HepG2 (cell line): ENCODE results near the gene METRN. TPM values are rescaled to one million over a fixed set of nuclear protein-coding genes. Genes with fewer than 3 reads are reported as not detected.

Source experiments
- CEBPB ChIP-seq: IDR thresholded peaks from 2 replicates; pipeline ENCODE4 v1.6.1; 2011; ENCODE audit warnings: low read depth, low read length, improper control_type of control experiment, borderline replicate concordance
- CHD2 ChIP-seq: IDR thresholded peaks from 2 replicates; pipeline ENCODE4 v1.6.1; 2011; ENCODE audit warnings: low read depth, low read length, improper control_type of control experiment
- ELF3 ChIP-seq: IDR thresholded peaks from 2 replicates; pipeline ENCODE4 v1.6.1; 2016; ENCODE audit warnings: missing genetic modification reagents, missing compliant biosample characterization
- ETV6 ChIP-seq: sonication (generic); formaldehyde crosslinking; conservative IDR thresholded peaks from 2 replicates; pipeline ENCODE4 v1.4.0; 2020; ENCODE audit warnings: missing genetic modification reagents
- GLI4 ChIP-seq: sonication (generic); formaldehyde crosslinking; IDR thresholded peaks from 2 replicates; pipeline ENCODE4 v1.5.1; 2020; ENCODE audit warnings: missing genetic modification reagents, mild to moderate bottlenecking, moderate library complexity, borderline replicate concordance
- HDAC1 ChIP-seq: sonication (generic); formaldehyde crosslinking; IDR thresholded peaks from 2 replicates; pipeline ENCODE4 v1.5.1; 2020; ENCODE audit warnings: mild to moderate bottlenecking, missing genetic modification reagents
- HNRNPUL1 ChIP-seq: fragments of 200-400 bp; formaldehyde crosslinking; IDR thresholded peaks from 2 replicates; pipeline ENCODE4 v1.6.1; 2017; ENCODE audit warnings: low read depth, mild to moderate bottlenecking, low read length, moderate library complexity
- HOXA3 ChIP-seq: sonication (generic); formaldehyde crosslinking; IDR thresholded peaks from 2 replicates; pipeline ENCODE4 v1.5.0; 2020; ENCODE audit warnings: missing genetic modification reagents
- MXI1 ChIP-seq: IDR thresholded peaks from 3 replicates; pipeline ENCODE4 v1.6.1; 2012; ENCODE audit warnings: low read depth, low read length, inconsistent platforms, borderline replicate concordance
- NKX3-1 ChIP-seq: sonication (generic); formaldehyde crosslinking; IDR thresholded peaks from 2 replicates; pipeline ENCODE4 v1.5.0; 2020; ENCODE audit warnings: missing genetic modification reagents
- PATZ1 ChIP-seq: sonication (generic); formaldehyde crosslinking; IDR thresholded peaks from 2 replicates; pipeline ENCODE4 v1.4.0; 2020; ENCODE audit warnings: missing genetic modification reagents
- PITX1 ChIP-seq: sonication (generic); formaldehyde crosslinking; IDR thresholded peaks from 2 replicates; pipeline ENCODE4 v1.5.1; 2020; ENCODE audit warnings: mild to moderate bottlenecking, missing genetic modification reagents
- PRPF4 ChIP-seq: fragments of 200-400 bp; formaldehyde crosslinking; IDR thresholded peaks from 2 replicates; pipeline ENCODE4 v1.6.1; 2016; ENCODE audit warnings: low read length, low read depth; ENCODE audit not compliant: poor library complexity, severe bottlenecking
- RELA ChIP-seq: sonication (generic); formaldehyde crosslinking; IDR thresholded peaks from 2 replicates; pipeline ENCODE4 v1.4.0; 2020; ENCODE audit warnings: missing genetic modification reagents
- RFX3 ChIP-seq: IDR thresholded peaks from 2 replicates; pipeline ENCODE4 v1.6.1; 2016; ENCODE audit warnings: missing biosample characterization, missing genetic modification reagents
- RXRA ChIP-seq: sonication (generic); formaldehyde crosslinking; IDR thresholded peaks from 2 replicates; pipeline ENCODE4 v1.5.1; 2020; ENCODE audit warnings: missing genetic modification reagents
- THAP8 ChIP-seq: sonication (generic); formaldehyde crosslinking; IDR thresholded peaks from 2 replicates; pipeline ENCODE4 v1.5.1; 2020; ENCODE audit warnings: missing genetic modification reagents, mild to moderate bottlenecking, borderline replicate concordance
- U2AF2 ChIP-seq: fragments of 200-400 bp; formaldehyde crosslinking; IDR thresholded peaks from 2 replicates; pipeline ENCODE4 v1.6.1; 2017; ENCODE audit warnings: low read depth, mild to moderate bottlenecking, low read length
- ZBTB2 ChIP-seq: sonication (generic); formaldehyde crosslinking; IDR thresholded peaks from 2 replicates; pipeline ENCODE4 v1.8.0; 2022; ENCODE audit warnings: low read depth, missing genetic modification reagents
- ZFP36L1 ChIP-seq: sonication (generic); formaldehyde crosslinking; IDR thresholded peaks from 2 replicates; pipeline ENCODE4 v1.8.0; 2022; ENCODE audit warnings: mild to moderate bottlenecking, missing genetic modification reagents, moderate library complexity
- ZNF225 ChIP-seq: sonication (generic); formaldehyde crosslinking; IDR thresholded peaks from 2 replicates; pipeline ENCODE4 v1.4.0; 2020; ENCODE audit warnings: mild to moderate bottlenecking, missing genetic modification reagents
- ZNF232 ChIP-seq: sonication (generic); formaldehyde crosslinking; IDR thresholded peaks from 2 replicates; pipeline ENCODE4 v1.4.0; 2020; ENCODE audit warnings: missing genetic modification reagents, borderline replicate concordance
- ZNF501 ChIP-seq: sonication (generic); formaldehyde crosslinking; IDR thresholded peaks from 2 replicates; pipeline ENCODE4 v1.5.1; 2020; ENCODE audit warnings: mild to moderate bottlenecking, moderate library complexity, missing genetic modification reagents
- ZNF547 ChIP-seq: sonication (generic); formaldehyde crosslinking; IDR thresholded peaks from 2 replicates; pipeline ENCODE4 v1.5.1; 2020; ENCODE audit warnings: mild to moderate bottlenecking, missing genetic modification reagents
- ZNF629 ChIP-seq: sonication (generic); formaldehyde crosslinking; conservative IDR thresholded peaks from 2 replicates; pipeline ENCODE4 v1.5.0; 2020; ENCODE audit warnings: missing genetic modification reagents
- ZNF674 ChIP-seq: sonication (generic); formaldehyde crosslinking; IDR thresholded peaks from 2 replicates; pipeline ENCODE4 v1.5.0; 2020; ENCODE audit warnings: low read depth, mild to moderate bottlenecking, missing genetic modification reagents
- polyA plus RNA-seq, 8 experiments: library from polyadenylated mRNA; depleted of rRNA in 3 of 8; stranded (reverse) in 7 of 8; unstranded in 1 of 8; fragments of >200 nt; fragmentation: Illumina TruSeq in 4 of 8; extraction: Trizol in 4 of 8; gene quantifications; 2 replicates each; pipeline versions ENCODE4 v1.2.1 to v1.2.3, GENCODE V29; 2011 to 2016; ENCODE audit warnings: low read depth in 4 of 8, missing spikeins in 1 of 8, mixed read lengths in 1 of 8; ENCODE audit not compliant: insufficient read depth in 1 of 8
- total RNA-seq, 5 experiments: library from RNA; depleted of rRNA; stranded (reverse); fragments of >200 nt; fragmentation: Illumina TruSeq; extraction: Trizol; gene quantifications; 2 replicates each; pipeline ENCODE4 v1.2.3, GENCODE V29; 2016; ENCODE audit warnings: low read depth in 1 of 5

The METRN gene
- total and polyA plus RNA-seq, 2 of the 13 experiments (the other 11 are each of a cell fraction or from before 2014, with no cell fraction given), result 25.5 to 46.1 TPM

- TF ChIP-seq ZNF674 (CRISPR knock-in tag) (no peak), CHD2 (no peak), PRPF4 (no peak), RXRA (CRISPR knock-in tag) (no peak), ZBTB2 (CRISPR knock-in tag) (peak; percentile 68; the same call in 1 of the 2 replicates), NKX3-1 (CRISPR knock-in tag) (0 out of 2 replicates have a peak, but pooled peaks have one; percentile 40), ZNF547 (CRISPR knock-in tag) (no peak), ELF3 (CRISPR knock-in tag) (0 out of 2 replicates have a peak, but pooled peaks have one; percentile 13), GLI4 (CRISPR knock-in tag) (no peak), HNRNPUL1 (no peak), RFX3 (CRISPR knock-in tag) (no peak), HOXA3 (CRISPR knock-in tag) (peak; percentile 39; the same call in 1 of the 2 replicates), ZNF225 (no peak), PATZ1 (CRISPR knock-in tag) (peak; percentile 74), ZNF501 (CRISPR knock-in tag) (no peak; the same call in 1 of the 2 replicates), PITX1 (CRISPR knock-in tag) (no peak), RELA (CRISPR knock-in tag) (no peak), CEBPB (no peak), ZNF629 (CRISPR knock-in tag) (no peak), ETV6 (CRISPR knock-in tag) (no peak), MXI1 (peak; percentile 63; the same call in 1 of the 3 replicates), ZFP36L1 (CRISPR knock-in tag) (no peak), U2AF2 (no peak), HDAC1 (CRISPR knock-in tag) (no peak), ZNF232 (CRISPR knock-in tag) (0 out of 2 replicates have a peak, but pooled peaks have one; percentile 43), THAP8 (CRISPR knock-in tag) (0 out of 2 replicates have a peak, but pooled peaks have one; percentile 43)
Measured at GRCh38 chr16:679814-680624, 34.9 kb upstream of the METRN start, which contains the start of gene STUB1 (continued).
